GM19035 (cell line): Measurements from ENCODE around the gene C2CD4C.
"Not testable (repeated sequence)": the region's sequence is repeated elsewhere in the genome, so short reads cannot be mapped to it uniquely, and the experiment has no call there.

Experiments used
- ATAC-seq: cut with Tn5 transposase; IDR thresholded peaks from one replicate; pipeline ENCODE4 v1.9.1; 2021; ENCODE audit not compliant: unreplicated experiment

The C2CD4C gene

GRCh38 chr19:384799-385169, 24.2 kb downstream of the C2CD4C start:
- no peak for ATAC-seq

- ATAC-seq: no peak
These were observed 24.8 kb downstream of the C2CD4C start for GRCh38 chr19:383922-384798.

- ATAC-seq: no peak
These were observed 25.9 kb downstream of the C2CD4C start for GRCh38 chr19:383040-383439.

GRCh38 chr19:382578-382977, 26.4 kb downstream of the C2CD4C start:
- ATAC-seq: not testable (repeated sequence)

GRCh38 chr19:381901-382300, 27.0 kb downstream of the C2CD4C start:
- ATAC-seq: not testable (repeated sequence)

- not testable (repeated sequence) for ATAC-seq
These were observed 28.2 kb downstream of the C2CD4C start for GRCh38 chr19:380618-381219.

- ATAC-seq: no peak
These were observed 29.2 kb downstream of the C2CD4C start for GRCh38 chr19:379796-380195.

- no peak for ATAC-seq
These were observed 30.2 kb downstream of the C2CD4C start for GRCh38 chr19:378706-379105.

GRCh38 chr19:377801-378581, 31.0 kb downstream of the C2CD4C start:
- ATAC-seq: no peak

- ATAC-seq: no peak
These were observed 32.9 kb downstream of the C2CD4C start for GRCh38 chr19:376111-376470.

GRCh38 chr19:375395-376110, 33.4 kb downstream of the C2CD4C start:
- ATAC-seq: no peak

GRCh38 chr19:374886-375235, 34.1 kb downstream of the C2CD4C start:
- no peak for ATAC-seq

GRCh38 chr19:374183-374885, 34.6 kb downstream of the C2CD4C start:
- ATAC-seq: no peak

GRCh38 chr19:373391-374182, 35.4 kb downstream of the C2CD4C start:
- ATAC-seq: no peak

- ATAC-seq: no peak
These were observed 36.5 kb downstream of the C2CD4C start for GRCh38 chr19:372306-372890.

- no peak for ATAC-seq
These were observed 37.3 kb downstream of the C2CD4C start for GRCh38 chr19:371501-372168.

- no peak for ATAC-seq
These were observed 38.2 kb downstream of the C2CD4C start for GRCh38 chr19:370641-371330.

- ATAC-seq: no peak
These were observed 39.1 kb downstream of the C2CD4C start for GRCh38 chr19:369876-370275.
